Activated T-cell treated with anti-CD3 and anti-CD28 coated beads for 48 hours (primary cell): ENCODE results near the gene UNC45B.
"Not testable (repeated sequence)": the region's sequence is repeated elsewhere in the genome, so short reads cannot be mapped to it uniquely, and the experiment has no call there.

Experiments
- DNase-seq: peaks from one replicate; pipeline ENCODE4 v3.0.0-alpha.2; 2020; ENCODE audit warnings: low read depth

Gene UNC45B

DNA sequence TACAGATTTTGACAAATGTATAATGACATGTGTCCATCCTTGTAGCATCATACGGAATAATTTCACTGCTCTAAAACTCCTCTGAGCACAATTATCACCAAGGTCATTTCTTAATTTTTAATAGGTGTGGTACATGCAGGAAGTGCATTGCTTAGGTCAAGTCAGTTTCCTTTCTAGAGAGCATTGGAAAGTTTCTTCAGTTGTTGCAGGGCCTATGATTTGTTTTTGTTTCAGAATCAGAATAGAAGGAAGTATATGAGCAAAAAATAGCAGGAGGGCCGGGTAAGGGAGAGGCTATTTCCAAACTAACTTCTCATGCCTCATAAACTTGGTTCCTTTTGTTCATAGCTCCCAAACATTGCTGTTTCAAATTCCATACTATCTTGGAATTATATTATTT is 71.3 kb downstream of the UNC45B start:
- DNase-seq: no peak

DNA sequence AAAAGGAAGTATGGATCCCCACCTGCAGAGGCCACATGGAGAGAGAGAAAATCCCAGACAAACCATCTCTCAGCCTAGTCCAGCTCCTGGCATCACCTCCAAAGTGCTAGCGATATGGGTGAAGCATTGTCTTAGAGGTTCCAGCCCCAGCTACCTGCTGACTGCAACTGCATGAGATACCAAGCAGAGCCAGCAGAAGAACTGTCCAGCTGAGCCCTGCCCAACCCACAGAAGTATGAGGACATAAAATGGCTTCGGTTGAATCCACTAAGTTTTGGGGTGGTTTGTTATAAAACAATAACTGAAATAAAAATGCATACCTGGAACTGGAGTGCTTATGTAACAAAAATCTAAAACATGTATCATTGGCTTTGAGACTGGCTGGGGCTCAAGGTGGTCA is 74.8 kb downstream of the UNC45B start:
- DNase-seq: no peak

DNA sequence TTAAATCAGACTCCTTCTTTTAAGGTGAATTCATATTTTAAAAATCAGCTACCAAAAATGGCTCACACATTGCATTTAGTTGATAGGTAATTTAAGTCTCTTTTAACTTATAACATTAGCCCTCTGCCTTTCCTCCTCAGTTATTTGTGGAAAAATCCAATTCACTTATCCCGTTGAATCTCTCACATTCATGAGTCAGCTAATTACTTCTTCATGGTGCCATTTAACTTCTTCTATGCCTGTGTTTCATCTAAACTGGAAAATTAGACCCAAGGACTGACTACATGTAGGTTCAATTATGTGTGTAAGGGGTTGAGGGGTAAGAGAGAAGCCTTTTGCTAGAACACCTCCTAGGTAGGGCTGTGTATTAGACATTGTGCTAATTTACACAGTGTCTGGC is 76.8 kb downstream of the UNC45B start:
- DNase-seq: no peak

DNA sequence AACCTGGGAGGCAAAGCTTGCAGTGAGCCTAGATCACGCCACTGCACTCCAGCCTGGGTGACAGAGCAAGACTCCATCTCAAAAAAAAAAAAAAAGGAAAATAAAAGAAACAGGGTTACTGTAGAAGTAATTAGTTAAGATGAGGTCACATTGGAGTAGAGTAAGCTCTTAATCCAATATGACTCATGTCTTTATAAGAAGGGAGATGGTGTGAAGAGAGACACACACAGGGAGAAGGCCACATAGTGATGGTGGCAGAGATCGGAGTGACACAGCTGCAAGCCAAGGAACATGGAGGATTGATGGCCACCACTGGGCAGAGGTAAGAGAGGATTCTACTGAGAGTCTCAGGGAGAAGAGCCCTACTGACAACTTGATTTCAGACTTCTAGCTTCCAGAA is 79.9 kb downstream of the UNC45B start:
- DNase-seq: no peak

DNA sequence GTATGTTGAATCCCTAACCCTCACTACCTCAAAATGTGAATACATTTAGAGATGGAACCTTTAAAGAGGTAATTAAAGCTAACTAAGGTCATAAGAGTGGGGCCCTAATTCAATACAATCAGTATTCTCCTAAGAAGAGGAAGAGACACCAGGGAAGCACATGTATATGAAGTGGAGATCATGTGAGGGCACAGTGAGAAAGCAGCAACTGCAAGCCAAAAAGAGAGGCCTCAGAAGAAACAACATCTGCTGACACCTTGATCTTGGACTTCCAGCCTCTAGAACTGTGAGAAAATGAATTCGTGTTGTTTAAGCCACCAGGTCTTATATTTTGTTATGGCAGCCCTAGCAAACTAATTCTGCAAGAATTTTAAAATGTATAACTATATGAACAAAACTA is 82.0 kb downstream of the UNC45B start:
- no peak for DNase-seq

DNA sequence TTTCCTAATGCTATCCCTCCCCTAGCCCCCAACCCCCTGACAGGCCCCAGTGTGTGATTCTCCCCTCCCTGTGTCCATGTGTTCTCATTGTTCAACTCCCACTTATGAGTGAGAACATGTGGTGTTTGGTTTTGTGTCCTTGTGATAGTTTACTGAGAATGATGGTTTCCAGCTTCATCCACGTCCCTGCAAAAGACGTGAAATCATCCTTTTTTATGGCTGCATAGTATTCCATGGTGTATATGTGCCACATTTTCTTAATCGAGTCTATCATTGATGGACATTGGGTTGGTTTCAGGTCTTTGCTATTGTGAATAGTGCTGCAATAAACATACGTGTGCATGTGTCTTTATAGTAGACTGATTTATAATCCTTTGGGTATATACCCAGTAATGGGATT is 86.7 kb downstream of the UNC45B start:
- DNase-seq: not testable (repeated sequence)

DNA sequence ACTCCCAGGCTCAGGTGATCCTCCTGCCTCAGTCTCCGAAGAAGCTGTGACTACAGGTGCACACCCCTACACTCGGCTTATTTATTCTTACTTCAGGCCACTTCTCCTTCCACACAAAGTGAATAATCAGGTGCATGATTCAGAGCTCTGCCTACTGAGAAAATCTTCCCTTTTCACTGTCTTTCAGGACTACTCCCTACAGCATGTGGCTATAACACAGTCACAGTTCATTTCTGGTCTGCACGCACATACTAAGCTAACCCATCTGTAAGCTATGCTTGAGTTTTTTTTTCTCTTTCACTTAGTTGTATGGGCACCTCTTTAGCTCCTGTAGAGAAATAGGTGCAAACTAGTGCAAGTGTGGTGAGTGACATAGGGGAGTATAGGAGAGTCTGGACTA is 87.7 kb downstream of the UNC45B start:
- no peak for DNase-seq

DNA sequence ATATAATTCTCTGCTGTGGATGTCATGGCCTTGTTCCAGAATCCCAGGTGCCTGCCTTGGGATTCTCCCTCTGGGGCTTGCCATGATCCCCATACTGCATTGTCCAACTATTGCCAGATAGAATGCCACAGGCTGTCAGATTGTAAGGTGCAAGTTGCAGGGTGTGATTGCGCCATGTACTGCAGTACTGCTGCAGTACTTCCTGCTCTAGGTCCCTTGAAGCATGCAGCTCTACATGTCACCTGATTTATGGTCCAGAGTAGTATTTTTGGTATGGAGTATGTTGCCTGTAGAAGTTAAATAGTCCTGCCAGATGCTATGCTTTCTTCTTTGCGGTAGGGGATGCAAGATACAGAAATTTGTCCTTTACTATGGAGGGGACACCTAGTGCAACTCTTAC is 88.3 kb downstream of the UNC45B start:
- no peak for DNase-seq

DNA sequence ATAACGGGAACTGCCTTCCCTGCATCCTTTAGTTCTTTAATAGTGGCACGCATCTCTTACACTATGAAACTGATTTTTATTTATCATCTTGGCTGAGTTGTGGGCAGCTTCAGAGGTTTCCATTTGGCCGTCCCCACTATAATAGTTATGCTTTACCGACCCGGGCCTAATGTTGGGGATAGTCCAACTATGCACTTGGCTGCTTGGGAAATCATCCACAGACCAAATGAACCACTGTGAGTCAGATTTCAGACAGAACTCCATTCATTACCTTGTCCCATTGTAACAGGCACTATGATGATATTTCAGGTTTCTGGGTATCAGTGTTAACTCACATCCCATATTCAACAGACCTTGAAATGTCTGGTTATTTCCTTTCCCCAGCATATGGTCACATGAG is 89.2 kb downstream of the UNC45B start:
- no peak for DNase-seq

DNA sequence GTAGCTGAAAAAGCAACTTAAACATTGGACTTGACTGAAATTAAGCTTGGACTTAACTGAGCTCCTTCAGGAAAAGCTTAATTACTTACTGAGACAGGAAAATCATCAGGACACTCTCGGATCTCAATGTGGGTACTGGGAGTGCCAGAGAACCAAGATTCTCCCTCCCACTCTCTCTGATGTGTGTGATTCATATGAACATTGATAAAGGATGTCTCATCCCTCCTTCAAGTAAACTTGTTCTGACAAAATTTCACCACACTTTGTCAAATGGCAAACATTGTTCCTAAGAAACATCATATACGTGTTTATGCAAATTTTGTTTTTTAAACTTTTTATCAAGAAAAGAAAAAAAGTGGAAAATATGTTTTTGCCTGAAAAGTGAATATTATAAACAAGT is 91.2 kb downstream of the UNC45B start:
- no peak for DNase-seq
